Measurements from ENCODE around the gene OPHN1. TPM values are rescaled to one million over a fixed set of nuclear protein-coding genes. Genes with fewer than 3 reads are reported as not detected.

Gene OPHN1
- total RNA-seq, 1 donor: 9.4 TPM

DNA sequence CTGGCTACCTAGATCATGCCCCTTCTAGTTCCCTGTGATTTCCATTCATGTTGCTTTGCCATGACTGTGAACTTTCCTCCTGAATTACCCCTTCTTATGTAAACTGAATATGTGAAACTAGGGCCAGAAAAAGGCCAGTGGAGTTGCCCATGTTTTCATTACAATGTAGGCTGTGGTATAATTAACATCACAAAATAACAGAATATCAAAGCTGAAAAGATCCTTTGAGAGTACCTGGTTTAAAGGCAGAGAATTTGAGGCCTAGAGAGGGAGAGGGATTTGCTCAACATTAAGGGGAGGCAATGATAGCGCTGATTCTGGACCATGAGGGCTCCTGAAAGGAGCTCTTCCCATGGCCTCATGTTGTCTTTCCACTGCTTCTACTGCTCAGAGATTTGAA is 392.2 kb downstream of the OPHN1 start:
- no peak for DNase-seq (ENCODE audit: low read depth)
- TF ChIP-seq, protein P1, sequence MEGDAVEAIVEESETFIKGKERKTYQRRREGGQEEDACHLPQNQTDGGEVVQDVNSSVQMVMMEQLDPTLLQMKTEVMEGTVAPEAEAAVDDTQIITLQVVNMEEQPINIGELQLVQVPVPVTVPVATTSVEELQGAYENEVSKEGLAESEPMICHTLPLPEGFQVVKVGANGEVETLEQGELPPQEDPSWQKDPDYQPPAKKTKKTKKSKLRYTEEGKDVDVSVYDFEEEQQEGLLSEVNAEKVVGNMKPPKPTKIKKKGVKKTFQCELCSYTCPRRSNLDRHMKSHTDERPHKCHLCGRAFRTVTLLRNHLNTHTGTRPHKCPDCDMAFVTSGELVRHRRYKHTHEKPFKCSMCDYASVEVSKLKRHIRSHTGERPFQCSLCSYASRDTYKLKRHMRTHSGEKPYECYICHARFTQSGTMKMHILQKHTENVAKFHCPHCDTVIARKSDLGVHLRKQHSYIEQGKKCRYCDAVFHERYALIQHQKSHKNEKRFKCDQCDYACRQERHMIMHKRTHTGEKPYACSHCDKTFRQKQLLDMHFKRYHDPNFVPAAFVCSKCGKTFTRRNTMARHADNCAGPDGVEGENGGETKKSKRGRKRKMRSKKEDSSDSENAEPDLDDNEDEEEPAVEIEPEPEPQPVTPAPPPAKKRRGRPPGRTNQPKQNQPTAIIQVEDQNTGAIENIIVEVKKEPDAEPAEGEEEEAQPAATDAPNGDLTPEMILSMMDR (IDR thresholded peaks at IDR 0.05; ENCODE audit: insufficient read depth, low read length): no peak
- no peak overlapping the region for H3K4me3 ChIP-seq (ENCODE audit: low read depth, low read length)

- H3K4me3 ChIP-seq (ENCODE audit: low read depth, low read length): no peak overlapping the region
- DNase-seq (ENCODE audit: low read depth): peak; percentile 28
- TF ChIP-seq, protein P1 (IDR thresholded peaks at IDR 0.05; ENCODE audit: insufficient read depth, low read length): peak; percentile 53
Observed at GRCh38 chrX:68018248-68019203, 414.8 kb downstream of the OPHN1 start.

DNA sequence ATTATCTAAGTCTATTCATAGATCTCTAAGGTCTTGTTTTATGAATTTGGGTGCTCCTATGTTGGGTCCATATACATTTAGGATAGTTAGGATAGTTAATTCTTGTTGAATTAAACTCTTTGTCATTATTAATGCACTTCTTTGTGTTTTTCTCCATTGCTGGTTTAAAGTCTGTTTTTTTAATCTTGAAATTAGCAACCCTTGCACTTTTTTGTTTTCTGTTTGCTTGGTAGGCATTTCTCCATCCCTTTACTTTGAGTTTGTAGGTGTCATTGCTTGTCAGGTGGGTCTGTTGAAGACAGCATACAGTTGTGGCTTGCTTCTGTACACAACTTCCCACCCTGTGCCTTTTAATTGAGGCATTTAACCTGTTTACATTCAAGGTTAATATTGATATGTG is 434.8 kb downstream of the OPHN1 start:
- no peak for DNase-seq (ENCODE audit: low read depth)
- TF ChIP-seq, protein P1 (IDR thresholded peaks at IDR 0.05; ENCODE audit: insufficient read depth, low read length): no peak
- H3K4me3 ChIP-seq (ENCODE audit: low read depth, low read length): no peak overlapping the region

Small RNAs within 50 kb of the gene (small RNA-seq; reads per million reads assigned to genes)
- not detected for gene RF00019
- not detected for gene RNU6-1225P

Other genes starting within 250 kb of the OPHN1 start
- gene YIPF6, start 65.6 kb upstream of the OPHN1 start, total RNA-seq (ENCODE audit: low replicate concordance): 22.1 and 31.7 TPM in 2 replicates
- 1.1 and 2.9 TPM in 2 replicates for gene STARD8, start 214.2 kb upstream of the OPHN1 start, total RNA-seq (ENCODE audit: low replicate concordance)